IPS-20b (cell line): ENCODE results near the gene TDP2.
"Not testable (repeated sequence)": the region's sequence is repeated elsewhere in the genome, so short reads cannot be mapped to it uniquely, and the experiment has no call there.

Experiments
- H3K27ac ChIP-seq: one replicate; pipeline ENCODE4 v1.5.1; 2013; ENCODE audit warnings: low read length
- H3K27me3 ChIP-seq: 2 replicates; pipeline ENCODE4 v1.6.1; 2013; ENCODE audit warnings: mild to moderate bottlenecking, low read length, inconsistent platforms; ENCODE audit not compliant: insufficient read depth
- H3K36me3 ChIP-seq: 2 replicates; pipeline ENCODE4 v1.6.1; 2013; ENCODE audit warnings: low read depth, mild to moderate bottlenecking, inconsistent platforms, low read length, moderate library complexity; ENCODE audit not compliant: insufficient read depth
- H3K4me1 ChIP-seq: 2 replicates; pipeline ENCODE4 v1.6.1; 2013; ENCODE audit warnings: mild to moderate bottlenecking, control low read depth, inconsistent platforms, low read length, moderate library complexity; ENCODE audit not compliant: insufficient read depth
- H3K4me3 ChIP-seq: 2 replicates; pipeline ENCODE4 v1.5.1; 2013; ENCODE audit warnings: mild to moderate bottlenecking, low read length, inconsistent platforms
- H3K9ac ChIP-seq: 2 replicates; pipeline ENCODE4 v1.6.1; 2013; ENCODE audit warnings: low read depth, mild to moderate bottlenecking, inconsistent platforms, low read length, moderate library complexity
- H3K9me3 ChIP-seq: 2 replicates; pipeline ENCODE4 v1.6.1; 2013; ENCODE audit warnings: mild to moderate bottlenecking, low read depth, low read length, inconsistent platforms; ENCODE audit not compliant: insufficient read depth

Gene TDP2

GRCh38 chr6:24642061-24642460, 24.6 kb downstream of the TDP2 start:
- no peak overlapping the region for H3K27ac ChIP-seq
- H3K9ac ChIP-seq = no peak overlapping the region
- H3K36me3 ChIP-seq = no peaks in the 10 kb centered on the region
- H3K9me3 ChIP-seq = no peaks in the 10 kb centered on the region
- peaks cover 21% of the 10 kb centered on the region for H3K27me3 ChIP-seq
- H3K4me3 ChIP-seq = no peak overlapping the region
- peaks cover 4% of the 10 kb centered on the region; the same call in 1 of the 2 replicates for H3K4me1 ChIP-seq

GRCh38 chr6:24640631-24641030, 26.1 kb downstream of the TDP2 start:
- not testable (repeated sequence) for H3K4me3 ChIP-seq, H3K4me1 ChIP-seq, H3K9ac ChIP-seq, H3K36me3 ChIP-seq, H3K27ac ChIP-seq, H3K9me3 ChIP-seq
- peaks cover 20% of the 10 kb centered on the region for H3K27me3 ChIP-seq

DNA sequence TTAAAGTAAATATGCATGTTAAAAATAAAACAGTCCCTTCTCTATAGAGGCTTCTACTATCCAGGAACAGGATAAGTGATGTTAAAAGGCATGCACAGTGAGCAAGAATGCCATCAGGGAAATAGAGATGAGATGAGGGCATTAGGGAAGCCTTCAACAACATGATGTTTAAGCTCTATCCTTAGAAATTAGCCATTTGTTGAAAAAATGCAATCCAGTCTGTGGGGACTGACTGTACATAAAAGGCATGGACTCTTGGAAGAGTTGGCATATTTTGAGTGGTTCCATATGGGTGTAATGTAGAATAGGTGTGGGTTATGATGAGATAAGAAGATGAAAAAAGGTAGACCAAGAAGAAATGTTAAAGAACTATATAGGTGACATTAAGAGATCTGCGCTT, 26.5 kb downstream of the TDP2 start:
- Histone ChIP-seq H3K9ac (no peak overlapping the region), H3K9me3 (no peaks in the 10 kb centered on the region), H3K27ac (no peak overlapping the region), H3K36me3 (no peaks in the 10 kb centered on the region), H3K4me3 (no peak overlapping the region), H3K4me1 (no peaks in the 10 kb centered on the region; the same call in 1 of the 2 replicates), H3K27me3 (peaks cover 15% of the 10 kb centered on the region)

GRCh38 chr6:24636681-24637080, 30.0 kb downstream of the TDP2 start:
- Histone ChIP-seq H3K4me3 (no peak overlapping the region), H3K27me3 (no peaks in the 10 kb centered on the region), H3K9ac (no peak overlapping the region), H3K4me1 (peaks cover 3% of the 10 kb centered on the region; the same call in 1 of the 2 replicates), H3K9me3 (no peaks in the 10 kb centered on the region), H3K27ac (no peak overlapping the region), H3K36me3 (no peaks in the 10 kb centered on the region)

GRCh38 chr6:24632573-24632972, 34.1 kb downstream of the TDP2 start:
- Histone ChIP-seq H3K4me1 (peaks cover 7% of the 10 kb centered on the region; the same call in 1 of the 2 replicates), H3K4me3 (no peak overlapping the region), H3K36me3 (no peaks in the 10 kb centered on the region), H3K27ac (no peak overlapping the region), H3K9ac (no peak overlapping the region), H3K27me3 (no peaks in the 10 kb centered on the region), H3K9me3 (no peaks in the 10 kb centered on the region)

DNA sequence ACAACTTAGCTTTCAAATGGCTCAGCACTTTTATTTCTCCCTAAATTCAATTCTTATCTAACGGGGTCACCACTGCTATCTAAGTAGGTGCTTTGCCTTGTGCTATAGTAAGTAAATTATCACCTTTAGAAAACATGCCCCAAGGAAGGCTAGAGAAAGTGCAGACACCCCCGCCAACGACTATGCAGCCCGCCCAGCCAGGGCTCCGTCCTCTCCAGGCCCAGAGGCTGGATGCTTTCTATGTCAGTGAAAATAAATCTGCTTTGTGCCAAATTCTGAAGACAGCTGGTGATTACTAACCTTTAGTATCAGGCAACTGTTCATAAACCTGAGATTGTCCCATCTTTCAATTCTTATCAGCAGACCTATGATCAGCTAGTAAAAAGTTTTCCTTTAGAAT, 35.0 kb downstream of the TDP2 start:
- no peaks in the 10 kb centered on the region for H3K27me3 ChIP-seq
- no peak overlapping the region for H3K9ac ChIP-seq

DNA sequence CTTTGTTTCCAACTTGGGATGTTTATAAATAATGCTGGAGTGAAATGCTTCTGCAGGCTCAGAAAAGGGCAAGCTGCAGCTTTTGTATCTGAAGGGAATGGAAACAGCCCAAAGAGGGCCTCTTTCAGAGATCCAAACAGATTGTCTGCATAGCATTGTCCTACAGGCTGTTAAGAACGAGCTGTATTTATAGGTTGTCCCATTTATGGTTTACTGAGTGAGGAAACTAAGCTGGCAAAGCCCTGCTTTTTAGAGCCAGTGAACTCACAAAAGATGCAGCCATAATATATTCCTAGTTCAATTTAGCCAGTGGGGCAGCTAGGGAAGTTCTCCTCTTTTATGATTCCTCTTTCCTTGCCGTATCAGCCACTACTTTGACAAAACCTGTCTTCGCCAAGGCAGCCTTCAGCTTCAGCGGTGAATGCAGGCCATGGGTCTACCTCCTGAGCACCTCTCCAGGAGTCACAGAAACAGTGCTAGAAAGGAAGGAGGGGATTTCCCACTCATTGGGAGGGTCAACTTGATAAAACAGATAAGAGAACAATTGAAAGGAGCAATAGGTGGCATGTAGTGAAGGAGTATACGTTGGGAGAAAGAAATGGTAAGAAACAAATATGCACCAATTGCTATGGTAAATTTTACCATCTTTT, 35.7 kb downstream of the TDP2 start:
- Histone ChIP-seq H3K4me3 (no peak overlapping the region), H3K27ac (no peak overlapping the region), H3K9me3 (no peaks in the 10 kb centered on the region), H3K9ac (no peak overlapping the region), H3K27me3 (no peaks in the 10 kb centered on the region), H3K4me1 (peaks cover 7% of the 10 kb centered on the region; the same call in 1 of the 2 replicates), H3K36me3 (no peaks in the 10 kb centered on the region)

More for the DNA sequence above, 35.0 kb downstream of the TDP2 start:
- H3K4me1 ChIP-seq = peaks cover 7% of the 10 kb centered on the region; the same call in 1 of the 2 replicates
- no peak overlapping the region for H3K27ac ChIP-seq
- H3K9me3 ChIP-seq = no peaks in the 10 kb centered on the region
- no peaks in the 10 kb centered on the region for H3K36me3 ChIP-seq
- no peak overlapping the region for H3K4me3 ChIP-seq

DNA sequence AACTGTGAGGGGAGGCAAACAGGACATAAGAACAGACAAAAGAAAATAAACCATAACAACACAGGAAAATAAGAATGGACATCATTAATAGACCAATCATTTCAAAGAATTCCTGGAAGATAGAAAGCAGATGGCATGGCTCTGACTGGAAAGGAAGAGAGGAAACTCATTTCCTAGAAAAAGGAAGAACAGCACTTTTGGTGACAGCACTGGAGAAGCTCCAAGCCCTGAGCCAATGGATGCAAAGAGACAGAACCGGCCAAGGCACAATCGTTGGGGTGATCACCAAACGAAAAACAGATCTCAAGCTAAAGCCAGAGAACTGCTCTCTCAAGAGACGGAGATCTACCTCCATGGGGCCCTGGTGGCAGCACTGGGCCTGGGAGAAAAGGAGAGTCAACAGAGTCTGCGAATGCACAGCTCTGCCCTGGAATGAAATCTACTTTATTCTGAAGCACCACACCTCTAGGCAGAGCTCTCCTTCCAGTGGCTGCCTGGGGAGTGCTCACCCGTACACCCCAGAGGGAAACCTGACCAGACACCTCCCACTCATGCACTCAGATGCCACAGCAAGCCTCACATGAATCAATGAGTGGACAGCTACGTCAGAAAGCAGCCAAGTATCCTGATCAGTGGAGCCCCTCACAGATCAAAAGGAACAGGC, 44.9 kb downstream of the TDP2 start:
- no peak overlapping the region for H3K27ac ChIP-seq
- H3K4me1 ChIP-seq = peaks cover 8% of the 10 kb centered on the region; the same call in 1 of the 2 replicates
- H3K9me3 ChIP-seq = no peaks in the 10 kb centered on the region
- H3K9ac ChIP-seq = no peak overlapping the region
- H3K36me3 ChIP-seq = no peaks in the 10 kb centered on the region
- H3K27me3 ChIP-seq = no peaks in the 10 kb centered on the region
- no peak overlapping the region for H3K4me3 ChIP-seq

DNA sequence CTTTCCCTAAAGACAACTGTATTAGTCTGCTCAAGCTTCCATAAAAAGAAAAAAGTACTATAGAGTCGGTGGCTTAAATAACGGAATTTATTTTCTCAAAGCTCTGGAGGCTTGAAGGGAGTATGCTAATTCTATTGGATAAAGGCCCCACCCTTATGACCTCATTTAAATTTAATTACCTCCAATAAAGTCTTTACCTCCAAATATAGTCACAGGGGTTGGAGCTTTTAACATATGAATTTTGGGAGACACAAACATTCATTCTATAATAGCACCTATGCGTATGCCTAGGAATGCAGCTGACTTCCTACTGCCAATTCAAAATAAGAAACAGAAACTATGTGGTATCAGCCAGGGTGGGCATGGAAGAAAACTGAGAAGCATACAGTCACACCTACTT, 46.1 kb downstream of the TDP2 start:
- Histone ChIP-seq H3K36me3 (no peaks in the 10 kb centered on the region), H3K27me3 (no peaks in the 10 kb centered on the region), H3K4me1 (peaks cover 8% of the 10 kb centered on the region; the same call in 1 of the 2 replicates), H3K9ac (no peak overlapping the region), H3K9me3 (no peaks in the 10 kb centered on the region), H3K27ac (no peak overlapping the region), H3K4me3 (no peak overlapping the region)

DNA sequence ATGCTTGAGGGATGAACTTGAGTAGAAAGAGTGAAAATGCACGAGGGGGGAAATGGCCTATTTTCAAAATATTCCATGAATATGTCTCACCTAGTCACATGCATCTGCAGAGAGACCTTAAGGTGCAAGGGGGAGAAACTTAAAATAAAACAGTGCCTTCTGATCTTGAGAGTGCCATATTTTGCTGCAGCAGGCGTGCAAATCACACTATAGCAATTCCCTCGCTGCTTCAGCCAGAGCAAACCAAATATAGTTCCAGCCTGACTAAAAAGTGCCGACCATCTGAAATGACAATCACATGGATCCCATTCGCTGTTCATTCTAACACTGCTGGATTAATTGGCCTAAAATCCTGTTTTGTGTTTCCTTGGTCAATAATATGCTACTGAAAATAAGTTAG, 47.0 kb downstream of the TDP2 start:
- Histone ChIP-seq H3K4me1 (peaks cover 8% of the 10 kb centered on the region; the same call in 1 of the 2 replicates), H3K36me3 (no peaks in the 10 kb centered on the region), H3K4me3 (no peak overlapping the region), H3K27me3 (no peaks in the 10 kb centered on the region), H3K27ac (no peak overlapping the region), H3K9me3 (no peaks in the 10 kb centered on the region), H3K9ac (no peak overlapping the region)

GRCh38 chr6:24614648-24615047, 52.1 kb downstream of the TDP2 start:
- Histone ChIP-seq H3K27me3 (no peaks in the 10 kb centered on the region), H3K4me3 (no peak overlapping the region), H3K9me3 (no peaks in the 10 kb centered on the region), H3K27ac (no peak overlapping the region), H3K9ac (no peak overlapping the region), H3K4me1 (peaks cover 13% of the 10 kb centered on the region; the same call in 1 of the 2 replicates), H3K36me3 (no peaks in the 10 kb centered on the region)

- Histone ChIP-seq H3K36me3 (no peaks in the 10 kb centered on the region), H3K9ac (no peak overlapping the region), H3K9me3 (no peaks in the 10 kb centered on the region), H3K4me1 (peaks cover 12% of the 10 kb centered on the region; the same call in 1 of the 2 replicates), H3K27me3 (no peaks in the 10 kb centered on the region), H3K4me3 (no peak overlapping the region), H3K27ac (no peak overlapping the region)
These were observed 52.7 kb downstream of the TDP2 start for GRCh38 chr6:24614043-24614420.
